ENCODE data around the gene GP1BA. TPM values are rescaled to one million over a fixed set of nuclear protein-coding genes. Genes with fewer than 3 reads are reported as not detected.

The GP1BA gene
- total and polyA plus RNA-seq, 8 donors, result 0.05 TPM; not detected in 7

DNA sequence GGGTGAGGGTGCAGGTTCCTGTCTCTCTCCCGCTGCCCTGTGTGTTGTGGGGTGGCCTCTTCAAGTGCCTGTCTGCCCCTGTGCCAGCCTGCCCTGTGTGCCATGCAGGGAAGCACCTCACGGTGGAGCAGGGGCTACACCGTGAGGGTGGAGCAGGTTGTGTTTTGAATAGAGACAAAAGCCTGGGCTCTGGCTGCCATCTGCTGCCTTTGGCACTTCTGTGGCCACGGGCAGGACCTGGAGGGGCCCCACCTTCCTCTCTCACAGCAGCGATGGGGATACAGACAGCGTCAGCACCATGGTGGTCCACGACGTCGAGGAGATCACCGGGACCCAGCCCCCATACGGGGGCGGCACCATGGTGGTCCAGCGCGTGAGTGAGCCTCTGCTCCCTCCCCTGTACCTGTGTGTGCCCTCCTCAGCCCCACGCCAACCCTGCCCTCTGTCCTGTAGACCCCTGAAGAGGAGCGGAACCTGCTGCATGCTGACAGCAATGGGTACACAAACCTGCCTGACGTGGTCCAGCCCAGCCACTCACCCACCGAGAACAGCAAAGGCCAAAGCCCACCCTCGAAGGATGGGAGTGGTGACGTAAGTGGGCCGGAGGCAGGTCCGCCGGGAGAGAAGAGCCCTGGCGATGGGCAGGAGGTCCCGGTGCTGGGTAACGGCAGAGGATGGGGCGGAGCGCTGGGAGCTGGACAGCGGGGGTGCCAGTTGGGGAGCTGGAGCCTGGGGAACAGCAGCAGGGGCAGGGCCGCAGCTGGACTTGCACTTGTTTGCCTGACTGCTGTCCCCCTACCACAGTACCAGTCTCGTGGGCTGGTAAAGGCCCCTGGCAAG lies 38.1 kb upstream of the GP1BA start:
- no peak for DNase-seq
- peaks cover 4 to 9% (median 8%) of the 10 kb centered on the region in 4 donors for H3K4me1 ChIP-seq
- H3K9me3 ChIP-seq, result no peaks in the 10 kb centered on the region
- H3K36me3 ChIP-seq, result peaks cover 70 to 88% (median 83%) of the 10 kb centered on the region in 4 donors
- no peak overlapping the region for H3K27ac ChIP-seq
- H3K4me3 ChIP-seq, result no peak overlapping the region
- intact Hi-C loops (cut with DNase I; ENCODE audit: low total_unique reads), result loop anchor here (10.0 kb wide), 1 partner anchor 159 kb away; the partner anchor contains the start of genes CXCL16, MED11 and ZMYND15
- TF ChIP-seq POLR2AphosphoS5 (IDR thresholded peaks at IDR 0.05) (no peak), EP300 (IDR thresholded peaks at IDR 0.05) (no peak), POLR2A (IDR thresholded peaks at IDR 0.05) (no peak)
- TF ChIP-seq, protein P1, sequence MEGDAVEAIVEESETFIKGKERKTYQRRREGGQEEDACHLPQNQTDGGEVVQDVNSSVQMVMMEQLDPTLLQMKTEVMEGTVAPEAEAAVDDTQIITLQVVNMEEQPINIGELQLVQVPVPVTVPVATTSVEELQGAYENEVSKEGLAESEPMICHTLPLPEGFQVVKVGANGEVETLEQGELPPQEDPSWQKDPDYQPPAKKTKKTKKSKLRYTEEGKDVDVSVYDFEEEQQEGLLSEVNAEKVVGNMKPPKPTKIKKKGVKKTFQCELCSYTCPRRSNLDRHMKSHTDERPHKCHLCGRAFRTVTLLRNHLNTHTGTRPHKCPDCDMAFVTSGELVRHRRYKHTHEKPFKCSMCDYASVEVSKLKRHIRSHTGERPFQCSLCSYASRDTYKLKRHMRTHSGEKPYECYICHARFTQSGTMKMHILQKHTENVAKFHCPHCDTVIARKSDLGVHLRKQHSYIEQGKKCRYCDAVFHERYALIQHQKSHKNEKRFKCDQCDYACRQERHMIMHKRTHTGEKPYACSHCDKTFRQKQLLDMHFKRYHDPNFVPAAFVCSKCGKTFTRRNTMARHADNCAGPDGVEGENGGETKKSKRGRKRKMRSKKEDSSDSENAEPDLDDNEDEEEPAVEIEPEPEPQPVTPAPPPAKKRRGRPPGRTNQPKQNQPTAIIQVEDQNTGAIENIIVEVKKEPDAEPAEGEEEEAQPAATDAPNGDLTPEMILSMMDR (IDR thresholded peaks at IDR 0.05), result no peak
- WGBS, 5 donors, result 89 to 92% (median 91%) methylated on average over 18 to 31 of the region's 31 CpGs
- H3K27me3 ChIP-seq, result peaks cover 0 to 9% (median 0%) of the 10 kb centered on the region in 3 donors

DNA sequence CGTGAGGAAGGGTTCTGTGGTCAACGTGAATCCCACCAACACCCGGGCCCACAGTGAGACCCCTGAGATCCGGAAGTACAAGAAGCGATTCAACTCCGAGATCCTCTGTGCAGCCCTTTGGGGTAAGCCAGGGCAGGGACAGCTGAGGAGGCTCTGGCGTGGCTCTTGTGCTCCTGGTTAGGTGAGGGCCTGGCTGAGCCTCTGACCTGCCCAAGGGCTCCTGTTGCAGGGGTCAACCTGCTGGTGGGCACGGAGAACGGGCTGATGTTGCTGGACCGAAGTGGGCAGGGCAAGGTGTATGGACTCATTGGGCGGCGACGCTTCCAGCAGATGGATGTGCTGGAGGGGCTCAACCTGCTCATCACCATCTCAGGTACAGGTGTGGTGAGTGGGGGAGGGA lies 37.0 kb upstream of the GP1BA start:
- H3K36me3 ChIP-seq, result peaks cover 67 to 76% (median 75%) of the 10 kb centered on the region in 4 donors
- intact Hi-C loops (cut with DNase I; ENCODE audit: low total_unique reads), result loop anchor here (10.0 kb wide), 1 partner anchor 160 kb away; the partner anchor contains the start of genes CXCL16, MED11 and ZMYND15
- 93 to 100% (median 95%) methylated on average over 5 to 13 of the region's 13 CpGs for WGBS, 5 donors

GRCh38 chr17:4895657-4896331 lies 36.3 kb upstream of the GP1BA start:
- TF ChIP-seq EP300 (IDR thresholded peaks at IDR 0.05), result no peak
- no peak for TF ChIP-seq POLR2A (IDR thresholded peaks at IDR 0.05)
- TF ChIP-seq, protein P1 (IDR thresholded peaks at IDR 0.05), result no peak
- TF ChIP-seq POLR2AphosphoS5 (IDR thresholded peaks at IDR 0.05), result no peak
- peaks cover 16 to 26% (median 25%) of the 10 kb centered on the region in 4 donors for H3K4me1 ChIP-seq
- H3K27me3 ChIP-seq, result peaks cover 0 to 25% (median 0%) of the 10 kb centered on the region in 3 donors
- no peak overlapping the region for H3K27ac ChIP-seq
- no peaks in the 10 kb centered on the region for H3K9me3 ChIP-seq
- 77 to 81% (median 78%) methylated on average over 26 to 27 of the region's 27 CpGs for WGBS, 5 donors
- no peak for DNase-seq
- intact Hi-C loops (cut with DNase I; ENCODE audit: low total_unique reads), result loop anchor here (10.0 kb wide), 1 partner anchor 161 kb away; the partner anchor contains the start of genes CXCL16, MED11 and ZMYND15
- H3K4me3 ChIP-seq, result no peak overlapping the region
- H3K36me3 ChIP-seq, result peaks cover 61 to 69% (median 68%) of the 10 kb centered on the region in 4 donors

More for the DNA sequence above, 37.0 kb upstream of the GP1BA start:
- Histone ChIP-seq H3K27ac (no peak overlapping the region), H3K4me1 (peaks cover 9 to 20% (median 18%) of the 10 kb centered on the region in 4 donors), H3K9me3 (no peaks in the 10 kb centered on the region), H3K27me3 (peaks cover 0 to 19% (median 0%) of the 10 kb centered on the region in 3 donors), H3K4me3 (no peak overlapping the region)
- no peak for DNase-seq
- TF ChIP-seq EP300 (IDR thresholded peaks at IDR 0.05) (no peak), POLR2AphosphoS5 (IDR thresholded peaks at IDR 0.05) (no peak), POLR2A (IDR thresholded peaks at IDR 0.05) (no peak)
- TF ChIP-seq, protein P1 (IDR thresholded peaks at IDR 0.05), result no peak

Data from stomach (tissue), 9 donors.